DMS 273 treated with DMSO at 0.1 percent for 48 hours (cell line): ENCODE data around the gene CMTM3.

Source experiments
- DNase-seq: peaks from one replicate; lab custom pipeline; 2025; lab: John Stamatoyannopoulos, UW

The CMTM3 gene

DNA sequence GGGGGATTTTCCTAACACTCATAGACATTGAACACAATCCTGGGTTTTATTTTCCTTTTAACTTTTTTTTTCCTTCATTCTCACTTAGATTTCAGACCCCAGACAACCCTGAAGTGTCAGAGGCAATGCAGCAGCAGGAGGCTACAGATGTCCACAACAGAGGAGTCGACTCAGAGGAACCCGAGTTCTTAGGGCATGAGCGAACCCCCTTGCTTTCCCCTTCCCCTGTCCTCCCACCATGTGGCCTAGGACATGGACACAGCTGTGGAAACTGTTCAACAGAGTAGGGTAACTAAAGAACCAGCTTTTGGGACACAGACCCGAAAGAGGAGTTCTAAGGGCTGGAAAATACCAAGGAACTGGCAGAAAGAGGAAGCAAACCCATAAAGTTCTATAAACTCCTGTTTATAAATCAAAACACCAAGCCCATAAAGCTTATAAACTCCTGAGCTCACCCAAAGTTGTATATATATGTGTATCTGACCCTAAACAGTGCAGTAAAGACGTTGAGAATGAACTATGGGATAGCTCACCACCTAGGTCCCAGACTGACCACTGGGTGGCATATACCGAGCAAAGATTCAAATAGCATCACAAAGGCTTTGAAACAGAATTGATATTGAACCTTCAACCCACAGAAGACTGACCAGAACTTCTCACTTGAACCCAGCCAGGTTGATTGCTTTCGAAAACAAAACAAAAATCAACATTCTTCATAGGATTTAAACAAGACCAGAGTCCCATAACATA, 58.1 kb downstream of the CMTM3 start:
- DNase-seq: peak; percentile 26
